ENCODE data around the gene SMURF1.
"Not testable (repeated sequence)": the region's sequence is repeated elsewhere in the genome, so short reads cannot be mapped to it uniquely, and the experiment has no call there.

Gene SMURF1

GRCh38 chr7:99165816-99166215 lies 21.9 kb upstream of the SMURF1 start:
- Histone ChIP-seq H3K9me3 (ENCODE audit: low read length) (no peaks in the 10 kb centered on the region), H4K20me1 (ENCODE audit: insufficient read depth, low read length) (no peaks in the 10 kb centered on the region), H3K79me2 (ENCODE audit: insufficient read depth, low read length) (no peaks in the 10 kb centered on the region), H3K27ac (ENCODE audit: low read depth, low read length, poor library complexity, severe bottlenecking) (no peak overlapping the region), H3K27me3 (ENCODE audit: insufficient read depth, low read length) (no peaks in the 10 kb centered on the region; the same call in 1 of the 2 replicates), H3F3A (ENCODE audit: insufficient read depth, low read length) (no peaks in the 10 kb centered on the region), H3K4me2 (ENCODE audit: low read length) (no peak overlapping the region), H3K36me3 (ENCODE audit: insufficient read depth, low read length) (no peaks in the 10 kb centered on the region), H3K4me3 (ENCODE audit: low read depth, low read length, poor library complexity, severe bottlenecking) (no peak overlapping the region), H2AFZ (ENCODE audit: low read length) (no peak overlapping the region), H3K9ac (ENCODE audit: low read length) (no peak overlapping the region), H3K4me1 (ENCODE audit: insufficient read depth, low read length, severe bottlenecking) (peaks cover 9% of the 10 kb centered on the region), H3K9me2 (ENCODE audit: low read depth, low read length) (no peaks in the 10 kb centered on the region)
- TF ChIP-seq EZH2 (IDR thresholded peaks at IDR 0.05; ENCODE audit: borderline replicate concordance, low read length) (no peak), CTCF (IDR thresholded peaks at IDR 0.05; ENCODE audit: low read length) (no peak)

- H3K27me3 ChIP-seq (ENCODE audit: insufficient read depth, low read length); H4K20me1 ChIP-seq (ENCODE audit: insufficient read depth, low read length); H3K9me3 ChIP-seq (ENCODE audit: low read length); H3K4me1 ChIP-seq (ENCODE audit: insufficient read depth, low read length, severe bottlenecking); H3K4me3 ChIP-seq (ENCODE audit: low read depth, low read length, poor library complexity, severe bottlenecking); H3K27ac ChIP-seq (ENCODE audit: low read depth, low read length, poor library complexity, severe bottlenecking); H3K9ac ChIP-seq (ENCODE audit: low read length); H3F3A ChIP-seq (ENCODE audit: insufficient read depth, low read length); H3K9me2 ChIP-seq (ENCODE audit: low read depth, low read length); H2AFZ ChIP-seq (ENCODE audit: low read length); H3K79me2 ChIP-seq (ENCODE audit: insufficient read depth, low read length); H3K4me2 ChIP-seq (ENCODE audit: low read length); H3K36me3 ChIP-seq (ENCODE audit: insufficient read depth, low read length): not testable (repeated sequence)
These were observed 19.8 kb upstream of the SMURF1 start for GRCh38 chr7:99163669-99164068.

GRCh38 chr7:99156649-99157048 lies 12.7 kb upstream of the SMURF1 start:
- Histone ChIP-seq H3K9ac (ENCODE audit: low read length) (no peak overlapping the region), H3K36me3 (ENCODE audit: insufficient read depth, low read length) (no peaks in the 10 kb centered on the region), H3K79me2 (ENCODE audit: insufficient read depth, low read length) (no peaks in the 10 kb centered on the region), H3K9me3 (ENCODE audit: low read length) (no peaks in the 10 kb centered on the region), H3K4me1 (ENCODE audit: insufficient read depth, low read length, severe bottlenecking) (no peaks in the 10 kb centered on the region), H3K27me3 (ENCODE audit: insufficient read depth, low read length) (no peaks in the 10 kb centered on the region; the same call in 1 of the 2 replicates), H3K9me2 (ENCODE audit: low read depth, low read length) (no peaks in the 10 kb centered on the region), H3K4me2 (ENCODE audit: low read length) (no peak overlapping the region), H3F3A (ENCODE audit: insufficient read depth, low read length) (no peaks in the 10 kb centered on the region), H3K4me3 (ENCODE audit: low read depth, low read length, poor library complexity, severe bottlenecking) (no peak overlapping the region), H2AFZ (ENCODE audit: low read length) (no peak overlapping the region), H3K27ac (ENCODE audit: low read depth, low read length, poor library complexity, severe bottlenecking) (no peak overlapping the region), H4K20me1 (ENCODE audit: insufficient read depth, low read length) (no peaks in the 10 kb centered on the region)
- no peak for TF ChIP-seq EZH2 (IDR thresholded peaks at IDR 0.05; ENCODE audit: borderline replicate concordance, low read length)
- no peak for TF ChIP-seq CTCF (IDR thresholded peaks at IDR 0.05; ENCODE audit: low read length)

- 0 out of 2 replicates have a peak, but pooled peaks cover 7% of the 10 kb centered on the region for H3K27me3 ChIP-seq (ENCODE audit: insufficient read depth, low read length)
- H3K79me2 ChIP-seq (ENCODE audit: insufficient read depth, low read length): no peaks in the 10 kb centered on the region
- TF ChIP-seq CTCF (IDR thresholded peaks at IDR 0.05; ENCODE audit: low read length) (no peak), EZH2 (IDR thresholded peaks at IDR 0.05; ENCODE audit: borderline replicate concordance, low read length) (no peak)
- H2AFZ ChIP-seq (ENCODE audit: low read length): no peak overlapping the region
- no peaks in the 10 kb centered on the region for H4K20me1 ChIP-seq (ENCODE audit: insufficient read depth, low read length)
- H3K4me2 ChIP-seq (ENCODE audit: low read length): no peak overlapping the region
- H3K4me3 ChIP-seq (ENCODE audit: low read depth, low read length, poor library complexity, severe bottlenecking): no peak overlapping the region
- H3K9me3 ChIP-seq (ENCODE audit: low read length): no peaks in the 10 kb centered on the region
- no peaks in the 10 kb centered on the region for H3K4me1 ChIP-seq (ENCODE audit: insufficient read depth, low read length, severe bottlenecking)
- H3K27ac ChIP-seq (ENCODE audit: low read depth, low read length, poor library complexity, severe bottlenecking): no peak overlapping the region
- no peaks in the 10 kb centered on the region for H3F3A ChIP-seq (ENCODE audit: insufficient read depth, low read length)
- H3K9me2 ChIP-seq (ENCODE audit: low read depth, low read length): no peaks in the 10 kb centered on the region
- H3K36me3 ChIP-seq (ENCODE audit: insufficient read depth, low read length): no peaks in the 10 kb centered on the region
- H3K9ac ChIP-seq (ENCODE audit: low read length): no peak overlapping the region
These were observed 11.3 kb upstream of the SMURF1 start for GRCh38 chr7:99155211-99155610.
